Measurements from ENCODE around the gene FANCE.

Gene FANCE

GRCh38 chr6:35478259-35478658, 26.1 kb downstream of the FANCE start:
- no peak overlapping the region for H3K4me3 ChIP-seq (ENCODE audit: low read depth, low read length)

GRCh38 chr6:35480176-35480575, 28.0 kb downstream of the FANCE start:
- TF ChIP-seq CTCF (IDR thresholded peaks at IDR 0.05; ENCODE audit: borderline replicate concordance, insufficient read depth, low read depth, low read length), result no peak
- H3K4me3 ChIP-seq (ENCODE audit: low read depth, low read length), result no peak overlapping the region

More at GRCh38 chr6:35478259-35478658, 26.1 kb downstream of the FANCE start:
- TF ChIP-seq CTCF (IDR thresholded peaks at IDR 0.05; ENCODE audit: borderline replicate concordance, insufficient read depth, low read depth, low read length), result no peak

GRCh38 chr6:35481226-35481625, 29.1 kb downstream of the FANCE start:
- no peak overlapping the region for H3K4me3 ChIP-seq (ENCODE audit: low read depth, low read length)
- TF ChIP-seq CTCF (IDR thresholded peaks at IDR 0.05; ENCODE audit: borderline replicate concordance, insufficient read depth, low read depth, low read length), result no peak

- no peak overlapping the region for H3K4me3 ChIP-seq (ENCODE audit: low read depth, low read length)
- no peak for TF ChIP-seq CTCF (IDR thresholded peaks at IDR 0.05; ENCODE audit: borderline replicate concordance, insufficient read depth, low read depth, low read length)
These were observed 30.9 kb downstream of the FANCE start for GRCh38 chr6:35483062-35483461.

GRCh38 chr6:35483490-35483889, 31.4 kb downstream of the FANCE start:
- TF ChIP-seq CTCF (IDR thresholded peaks at IDR 0.05; ENCODE audit: borderline replicate concordance, insufficient read depth, low read depth, low read length), result no peak
- H3K4me3 ChIP-seq (ENCODE audit: low read depth, low read length), result no peak overlapping the region

GRCh38 chr6:35483893-35484645, 31.9 kb downstream of the FANCE start:
- TF ChIP-seq CTCF (IDR thresholded peaks at IDR 0.05; ENCODE audit: borderline replicate concordance, insufficient read depth, low read depth, low read length), result no peak
- H3K4me3 ChIP-seq (ENCODE audit: low read depth, low read length), result no peak overlapping the region

GRCh38 chr6:35484921-35485392, 32.8 kb downstream of the FANCE start:
- no peak for TF ChIP-seq CTCF (IDR thresholded peaks at IDR 0.05; ENCODE audit: borderline replicate concordance, insufficient read depth, low read depth, low read length)
- no peak overlapping the region for H3K4me3 ChIP-seq (ENCODE audit: low read depth, low read length)
